ENCODE measurements around the gene CAPN12.

The CAPN12 gene

GRCh38 chr19:38708413-38709024 lies 35.8 kb downstream of the CAPN12 start:
- H3K27me3 ChIP-seq = no peaks in the 10 kb centered on the region
- no peaks in the 10 kb centered on the region for H3K4me1 ChIP-seq (ENCODE audit: control insufficient read depth in 1 of 2, insufficient read depth in 1 of 2, low read depth in 1 of 2, low read length in 1 of 2)
- no peak for TF ChIP-seq CTCF (IDR thresholded peaks at IDR 0.05)
- H3K4me3 ChIP-seq (ENCODE audit: low read depth in 1 of 2, low read length in 1 of 2) = no peak overlapping the region
- no peaks in the 10 kb centered on the region for H3K9me3 ChIP-seq
- no peak overlapping the region for H3K27ac ChIP-seq
- H3K36me3 ChIP-seq = peaks cover 100% of the 10 kb centered on the region

GRCh38 chr19:38707512-38708114 lies 36.7 kb downstream of the CAPN12 start:
- Histone ChIP-seq H3K4me1 (ENCODE audit: control insufficient read depth in 1 of 2, insufficient read depth in 1 of 2, low read depth in 1 of 2, low read length in 1 of 2) (no peaks in the 10 kb centered on the region), H3K27ac (peak overlapping the region; percentile 27), H3K36me3 (peaks cover 100% of the 10 kb centered on the region), H3K27me3 (no peaks in the 10 kb centered on the region), H3K9me3 (no peaks in the 10 kb centered on the region), H3K4me3 (ENCODE audit: low read depth in 1 of 2, low read length in 1 of 2) (no peak overlapping the region)
- no peak for TF ChIP-seq CTCF (IDR thresholded peaks at IDR 0.05)

GRCh38 chr19:38706792-38707511 lies 37.3 kb downstream of the CAPN12 start:
- peaks cover 100% of the 10 kb centered on the region for H3K36me3 ChIP-seq
- H3K4me1 ChIP-seq (ENCODE audit: control insufficient read depth in 1 of 2, insufficient read depth in 1 of 2, low read depth in 1 of 2, low read length in 1 of 2) = no peaks in the 10 kb centered on the region
- H3K27ac ChIP-seq = peak overlapping the region; percentile 27
- no peaks in the 10 kb centered on the region for H3K27me3 ChIP-seq
- no peak overlapping the region for H3K4me3 ChIP-seq (ENCODE audit: low read depth in 1 of 2, low read length in 1 of 2)
- H3K9me3 ChIP-seq = no peaks in the 10 kb centered on the region
- no peak for TF ChIP-seq CTCF (IDR thresholded peaks at IDR 0.05)

GRCh38 chr19:38705197-38706019 lies 38.9 kb downstream of the CAPN12 start:
- TF ChIP-seq CTCF (IDR thresholded peaks at IDR 0.05) = no peak
- Histone ChIP-seq H3K27me3 (no peaks in the 10 kb centered on the region), H3K4me3 (ENCODE audit: low read depth in 1 of 2, low read length in 1 of 2) (no peak overlapping the region), H3K36me3 (peaks cover 100% of the 10 kb centered on the region), H3K9me3 (no peaks in the 10 kb centered on the region), H3K27ac (no peak overlapping the region), H3K4me1 (ENCODE audit: control insufficient read depth in 1 of 2, insufficient read depth in 1 of 2, low read depth in 1 of 2, low read length in 1 of 2) (no peaks in the 10 kb centered on the region)

GRCh38 chr19:38704488-38705026 lies 39.7 kb downstream of the CAPN12 start:
- Histone ChIP-seq H3K27ac (no peak overlapping the region), H3K36me3 (peaks cover 98% of the 10 kb centered on the region), H3K9me3 (no peaks in the 10 kb centered on the region), H3K4me1 (ENCODE audit: control insufficient read depth in 1 of 2, insufficient read depth in 1 of 2, low read depth in 1 of 2, low read length in 1 of 2) (no peaks in the 10 kb centered on the region), H3K27me3 (no peaks in the 10 kb centered on the region), H3K4me3 (ENCODE audit: low read depth in 1 of 2, low read length in 1 of 2) (no peak overlapping the region)
- TF ChIP-seq CTCF (IDR thresholded peaks at IDR 0.05) = no peak
